SU-DHL-6 (cell line): Measurements from ENCODE around the gene KRT79.

Experiments
- H2AFZ ChIP-seq: fragments of 200-600 bp; sonication (generic); 2 replicates; pipeline ENCODE4 v1.6.1; 2014; ENCODE audit warnings: low read depth, mild to moderate bottlenecking, moderate library complexity, mixed read lengths, antibody characterized with exemption, low read length; ENCODE audit not compliant: severe bottlenecking
- H3F3A ChIP-seq: fragments of 200-600 bp; shearing (Covaris generic); 2 replicates; pipeline ENCODE4 v1.6.0; 2016; ENCODE audit warnings: antibody characterized with exemption, mild to moderate bottlenecking; ENCODE audit not compliant: insufficient read depth
- H3K27ac ChIP-seq: fragments of 200-600 bp; sonication (generic); 2 replicates; pipeline ENCODE4 v1.5.1; 2016; ENCODE audit warnings: low read depth, mild to moderate bottlenecking, low read length, moderate library complexity, mixed read lengths
- H3K27me3 ChIP-seq: fragments of 200-600 bp; sonication (generic), shearing (Covaris generic); 2 replicates; pipeline ENCODE4 v1.6.0; 2014; ENCODE audit warnings: mild to moderate bottlenecking, low read length
- H3K36me3 ChIP-seq: fragments of 200-600 bp; sonication (generic); 2 replicates; pipeline ENCODE4 v1.6.1; 2014; ENCODE audit warnings: mild to moderate bottlenecking, low read length, mixed read lengths
- H3K4me2 ChIP-seq: fragments of 300-600, 200-600 bp; shearing (Covaris generic), sonication (generic); 2 replicates; pipeline ENCODE4 v1.6.0; 2014; ENCODE audit warnings: low read length, low read depth, mild to moderate bottlenecking; ENCODE audit not compliant: poor library complexity, severe bottlenecking
- H3K4me3 ChIP-seq: fragments of 200-600 bp; sonication (generic); 2 replicates; pipeline ENCODE4 v1.5.1; 2014; ENCODE audit warnings: antibody characterized with exemption, low read length, mild to moderate bottlenecking, mixed read lengths; ENCODE audit not compliant: insufficient read depth, poor library complexity, severe bottlenecking
- H3K79me2 ChIP-seq: fragments of 200-600 bp; sonication (generic); 2 replicates; pipeline ENCODE4 v1.6.1; 2014; ENCODE audit warnings: mild to moderate bottlenecking, low read length, moderate library complexity; ENCODE audit not compliant: insufficient read depth
- H3K9ac ChIP-seq: fragments of 200-600 bp; sonication (generic); 2 replicates; pipeline ENCODE4 v1.7.0; 2014; ENCODE audit warnings: mild to moderate bottlenecking, low read length
- H3K9me2 ChIP-seq: fragments of 200-600 bp; sonication (generic); replicated peaks from 2 replicates; pipeline ENCODE4 v1.6.1; 2014; ENCODE audit warnings: low read length; ENCODE audit not compliant: insufficient read depth
- H3K9me3 ChIP-seq: fragments of 200-600 bp; sonication (generic); 2 replicates; pipeline ENCODE4 v1.6.1; 2014; ENCODE audit warnings: low read length, mixed read lengths; ENCODE audit not compliant: insufficient read depth
- H4K20me1 ChIP-seq: fragments of 200-600 bp; sonication (generic); 2 replicates; pipeline ENCODE4 v1.6.1; 2014; ENCODE audit warnings: low read depth, mild to moderate bottlenecking, antibody characterized with exemption, low read length, moderate library complexity, mixed read lengths
- EZH2phosphoT487 ChIP-seq: fragments of 200-600 bp; sonication (generic), shearing (Covaris generic); conservative IDR thresholded peaks from 2 replicates; pipeline ENCODE4 v1.6.1; 2018; ENCODE audit warnings: mild to moderate bottlenecking, antibody characterized with exemption, low read length, moderate library complexity, mixed read lengths
- TF ChIP-seq, protein P1 (sequence below): fragments of 200-600 bp; sonication (generic); IDR thresholded peaks from one replicate; pipeline ENCODE4 v1.5.1; 2017; ENCODE audit warnings: antibody characterized with exemption, mild to moderate bottlenecking, low read length, moderate library complexity; ENCODE audit not compliant: insufficient read depth, poor library complexity, severe bottlenecking

KRT79 gene

DNA sequence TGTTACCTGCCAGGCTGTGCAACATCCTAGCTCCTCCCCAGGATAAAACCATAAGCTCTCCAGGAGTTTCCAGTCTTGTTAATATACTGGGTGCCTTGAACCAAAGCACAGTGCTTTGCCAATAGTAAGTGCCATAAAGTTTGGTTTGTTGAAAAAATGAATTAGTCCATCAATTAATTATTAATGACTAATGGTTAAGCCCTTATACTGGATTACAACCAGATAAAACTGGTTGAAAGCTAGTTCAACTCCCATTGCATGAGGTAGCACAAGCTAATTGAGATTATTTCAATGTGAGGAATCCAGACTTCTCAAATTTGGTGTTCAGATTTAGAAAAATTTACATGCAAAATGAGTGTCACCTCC is 36.6 kb downstream of the KRT79 start:
- H3K9me2 ChIP-seq: no peaks in the 10 kb centered on the region
- peaks cover 3% of the 10 kb centered on the region; the same call in 1 of the 2 replicates for H3K27me3 ChIP-seq
- H3K9ac ChIP-seq: no peak overlapping the region
- H2AFZ ChIP-seq: no peak overlapping the region
- no peaks in the 10 kb centered on the region for H3F3A ChIP-seq
- no peaks in the 10 kb centered on the region for H3K9me3 ChIP-seq
- TF ChIP-seq, protein P1, sequence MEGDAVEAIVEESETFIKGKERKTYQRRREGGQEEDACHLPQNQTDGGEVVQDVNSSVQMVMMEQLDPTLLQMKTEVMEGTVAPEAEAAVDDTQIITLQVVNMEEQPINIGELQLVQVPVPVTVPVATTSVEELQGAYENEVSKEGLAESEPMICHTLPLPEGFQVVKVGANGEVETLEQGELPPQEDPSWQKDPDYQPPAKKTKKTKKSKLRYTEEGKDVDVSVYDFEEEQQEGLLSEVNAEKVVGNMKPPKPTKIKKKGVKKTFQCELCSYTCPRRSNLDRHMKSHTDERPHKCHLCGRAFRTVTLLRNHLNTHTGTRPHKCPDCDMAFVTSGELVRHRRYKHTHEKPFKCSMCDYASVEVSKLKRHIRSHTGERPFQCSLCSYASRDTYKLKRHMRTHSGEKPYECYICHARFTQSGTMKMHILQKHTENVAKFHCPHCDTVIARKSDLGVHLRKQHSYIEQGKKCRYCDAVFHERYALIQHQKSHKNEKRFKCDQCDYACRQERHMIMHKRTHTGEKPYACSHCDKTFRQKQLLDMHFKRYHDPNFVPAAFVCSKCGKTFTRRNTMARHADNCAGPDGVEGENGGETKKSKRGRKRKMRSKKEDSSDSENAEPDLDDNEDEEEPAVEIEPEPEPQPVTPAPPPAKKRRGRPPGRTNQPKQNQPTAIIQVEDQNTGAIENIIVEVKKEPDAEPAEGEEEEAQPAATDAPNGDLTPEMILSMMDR: no peak
- no peak for TF ChIP-seq EZH2phosphoT487
- H4K20me1 ChIP-seq: no peaks in the 10 kb centered on the region
- no peaks in the 10 kb centered on the region for H3K79me2 ChIP-seq
- no peak overlapping the region for H3K27ac ChIP-seq
- no peak overlapping the region for H3K4me3 ChIP-seq
- H3K36me3 ChIP-seq: no peaks in the 10 kb centered on the region
- H3K4me2 ChIP-seq: no peak overlapping the region

DNA sequence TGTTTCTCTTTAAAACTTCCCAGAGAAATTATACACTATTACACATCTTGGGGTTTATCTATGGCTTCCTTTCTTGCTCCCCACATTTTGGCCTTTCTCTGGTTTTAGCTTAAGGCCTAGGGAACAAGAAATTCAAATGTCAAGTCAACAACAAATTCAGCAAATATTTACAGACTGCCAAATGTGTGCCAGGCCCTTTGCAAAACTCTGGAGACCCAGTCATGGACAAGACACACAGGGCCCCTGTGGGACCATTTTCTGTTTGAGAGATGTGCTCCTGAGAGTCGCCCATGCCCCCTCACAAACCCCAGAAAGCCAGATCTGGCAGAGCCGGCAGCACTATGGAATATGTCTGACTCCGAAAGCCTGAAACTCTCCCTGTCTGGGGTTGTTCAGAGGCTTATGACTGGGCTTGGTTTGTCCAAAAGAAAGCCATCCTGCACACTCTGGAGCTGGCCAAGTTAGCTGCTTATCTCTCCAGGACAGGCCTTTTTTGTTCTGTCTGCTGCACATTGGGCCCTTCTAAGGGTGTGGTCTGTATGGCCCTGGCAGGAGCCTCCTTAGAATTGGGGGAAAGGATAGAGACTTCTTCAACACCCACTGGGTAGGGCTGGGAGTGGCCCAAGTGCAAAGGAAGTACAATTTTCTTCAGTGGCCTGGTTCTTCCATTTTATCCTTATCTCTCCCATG is 37.1 kb downstream of the KRT79 start:
- no peaks in the 10 kb centered on the region for H3K79me2 ChIP-seq
- no peak overlapping the region for H3K9ac ChIP-seq
- H3K9me2 ChIP-seq: no peaks in the 10 kb centered on the region
- peaks cover 3% of the 10 kb centered on the region; the same call in 1 of the 2 replicates for H3K27me3 ChIP-seq
- no peak overlapping the region for H2AFZ ChIP-seq
- no peak for TF ChIP-seq EZH2phosphoT487
- TF ChIP-seq, protein P1: no peak
- H3K4me2 ChIP-seq: no peak overlapping the region
- no peak overlapping the region for H3K27ac ChIP-seq
- H3K36me3 ChIP-seq: no peaks in the 10 kb centered on the region
- H3F3A ChIP-seq: no peaks in the 10 kb centered on the region
- no peaks in the 10 kb centered on the region for H4K20me1 ChIP-seq
- H3K9me3 ChIP-seq: no peaks in the 10 kb centered on the region
- no peak overlapping the region for H3K4me3 ChIP-seq

GRCh38 chr12:52796429-52796794 is 37.7 kb downstream of the KRT79 start:
- Histone ChIP-seq H3K9ac (no peak overlapping the region), H3F3A (no peaks in the 10 kb centered on the region), H3K4me2 (no peak overlapping the region), H3K36me3 (no peaks in the 10 kb centered on the region), H2AFZ (no peak overlapping the region), H3K27ac (no peak overlapping the region), H4K20me1 (no peaks in the 10 kb centered on the region), H3K9me3 (no peaks in the 10 kb centered on the region), H3K4me3 (no peak overlapping the region), H3K9me2 (no peaks in the 10 kb centered on the region), H3K27me3 (peaks cover 3% of the 10 kb centered on the region; the same call in 1 of the 2 replicates), H3K79me2 (no peaks in the 10 kb centered on the region)
- TF ChIP-seq, protein P1: no peak
- no peak for TF ChIP-seq EZH2phosphoT487
